Trophoblast cell (in vitro differentiated cells and primary cell): ENCODE results near the gene CPNE9.

Experiments used
- DNase-seq, 2 donors: peaks; one replicate each; pipeline ENCODE4 v3.0.0-alpha.2; 2016
- H2AFZ ChIP-seq: 2 replicates; pipeline ENCODE4 v1.6.1; 2013; ENCODE audit warnings: low read length, moderate library complexity, mild to moderate bottlenecking; ENCODE audit not compliant: insufficient read depth, poor library complexity
- H2AK5ac ChIP-seq: 2 replicates; pipeline ENCODE4 v1.6.1; 2013; ENCODE audit warnings: mild to moderate bottlenecking, low read length
- H2BK120ac ChIP-seq: 2 replicates; pipeline ENCODE4 v1.6.1; 2013; ENCODE audit warnings: low read length, mild to moderate bottlenecking, moderate library complexity; ENCODE audit not compliant: insufficient read depth, poor library complexity
- H2BK12ac ChIP-seq: 2 replicates; pipeline ENCODE4 v1.6.1; 2013; ENCODE audit warnings: mild to moderate bottlenecking, low read length, moderate library complexity
- H2BK5ac ChIP-seq: 2 replicates; pipeline ENCODE4 v1.6.1; 2013; ENCODE audit warnings: low read length, low read depth, moderate library complexity, mild to moderate bottlenecking; ENCODE audit not compliant: poor library complexity
- H3K14ac ChIP-seq: 2 replicates; pipeline ENCODE4 v1.6.1; 2013; ENCODE audit warnings: mild to moderate bottlenecking, low read length
- H3K18ac ChIP-seq: 2 replicates; pipeline ENCODE4 v1.6.1; 2013; ENCODE audit warnings: mild to moderate bottlenecking, low read length
- H3K23ac ChIP-seq: 2 replicates; pipeline ENCODE4 v1.6.1; 2013; ENCODE audit warnings: low read length
- H3K27ac ChIP-seq: 2 replicates; pipeline ENCODE4 v1.5.1; 2013; ENCODE audit warnings: low read depth, mild to moderate bottlenecking, inconsistent platforms, low read length, moderate library complexity
- H3K27me3 ChIP-seq: 2 replicates; pipeline ENCODE4 v1.6.1; 2013; ENCODE audit warnings: inconsistent platforms, mild to moderate bottlenecking, low read length, moderate library complexity; ENCODE audit not compliant: insufficient read depth
- H3K36me3 ChIP-seq, 2 experiments: 1 replicate in 1 of 2; 2 replicates in 1 of 2; pipeline ENCODE4 v1.6.1; 2013; ENCODE audit warnings: low read length in 2 of 2, mild to moderate bottlenecking in 2 of 2, moderate library complexity in 1 of 2; ENCODE audit not compliant: insufficient read depth in 2 of 2, control insufficient read depth in 1 of 2
- H3K4ac ChIP-seq: 2 replicates; pipeline ENCODE4 v1.6.1; 2013; ENCODE audit warnings: low read depth, mild to moderate bottlenecking, low read length, moderate library complexity
- H3K4me1 ChIP-seq, 2 experiments: 1 replicate in 1 of 2; 2 replicates in 1 of 2; pipeline ENCODE4 v1.6.1; 2013; ENCODE audit warnings: low read length in 2 of 2, mild to moderate bottlenecking in 2 of 2, moderate library complexity in 1 of 2; ENCODE audit not compliant: insufficient read depth in 2 of 2, control insufficient read depth in 1 of 2
- H3K4me2 ChIP-seq: 2 replicates; pipeline ENCODE4 v1.6.1; 2013; ENCODE audit warnings: inconsistent platforms, mild to moderate bottlenecking, low read length, moderate library complexity
- H3K4me3 ChIP-seq: 2 replicates; pipeline ENCODE4 v1.5.1; 2013; ENCODE audit warnings: mild to moderate bottlenecking, low read depth, low read length, inconsistent platforms
- H3K79me1 ChIP-seq: one replicate; pipeline ENCODE4 v1.6.1; 2013; ENCODE audit warnings: low read length
- H3K79me2 ChIP-seq: 2 replicates; pipeline ENCODE4 v1.6.1; 2013; ENCODE audit warnings: low read length, mild to moderate bottlenecking; ENCODE audit not compliant: control insufficient read depth, insufficient read depth, poor library complexity
- H3K9ac ChIP-seq: 2 replicates; pipeline ENCODE4 v1.6.1; 2013; ENCODE audit warnings: mild to moderate bottlenecking, low read length
- H3K9me3 ChIP-seq: 2 replicates; pipeline ENCODE4 v1.6.1; 2013; ENCODE audit warnings: low read depth, mild to moderate bottlenecking, control low read depth, inconsistent platforms, low read length; ENCODE audit not compliant: insufficient read depth
- H4K12ac ChIP-seq: 2 replicates; pipeline ENCODE4 v1.6.1; 2013; ENCODE audit warnings: low read depth, mild to moderate bottlenecking, low read length, moderate library complexity
- H4K8ac ChIP-seq: 2 replicates; pipeline ENCODE4 v1.6.1; 2013; ENCODE audit warnings: low read depth, mild to moderate bottlenecking, low read length, moderate library complexity
- H4K91ac ChIP-seq: one replicate; pipeline ENCODE4 v1.6.1; 2013; ENCODE audit warnings: low read depth, mild to moderate bottlenecking, low read length, moderate library complexity
- WGBS: extraction: QIAGEN DNeasy Blood & Tissue Kit; methylation state at CpG from one replicate; pipeline ENCODE4 v1.1.7; 2013; ENCODE audit warnings: missing lambda C conversion rate; ENCODE audit not compliant: insufficient read length, insufficient coverage; ENCODE audit errors: extremely low coverage; 5-methylcytosine and 5-hydroxymethylcytosine counted together

The CPNE9 gene

DNA sequence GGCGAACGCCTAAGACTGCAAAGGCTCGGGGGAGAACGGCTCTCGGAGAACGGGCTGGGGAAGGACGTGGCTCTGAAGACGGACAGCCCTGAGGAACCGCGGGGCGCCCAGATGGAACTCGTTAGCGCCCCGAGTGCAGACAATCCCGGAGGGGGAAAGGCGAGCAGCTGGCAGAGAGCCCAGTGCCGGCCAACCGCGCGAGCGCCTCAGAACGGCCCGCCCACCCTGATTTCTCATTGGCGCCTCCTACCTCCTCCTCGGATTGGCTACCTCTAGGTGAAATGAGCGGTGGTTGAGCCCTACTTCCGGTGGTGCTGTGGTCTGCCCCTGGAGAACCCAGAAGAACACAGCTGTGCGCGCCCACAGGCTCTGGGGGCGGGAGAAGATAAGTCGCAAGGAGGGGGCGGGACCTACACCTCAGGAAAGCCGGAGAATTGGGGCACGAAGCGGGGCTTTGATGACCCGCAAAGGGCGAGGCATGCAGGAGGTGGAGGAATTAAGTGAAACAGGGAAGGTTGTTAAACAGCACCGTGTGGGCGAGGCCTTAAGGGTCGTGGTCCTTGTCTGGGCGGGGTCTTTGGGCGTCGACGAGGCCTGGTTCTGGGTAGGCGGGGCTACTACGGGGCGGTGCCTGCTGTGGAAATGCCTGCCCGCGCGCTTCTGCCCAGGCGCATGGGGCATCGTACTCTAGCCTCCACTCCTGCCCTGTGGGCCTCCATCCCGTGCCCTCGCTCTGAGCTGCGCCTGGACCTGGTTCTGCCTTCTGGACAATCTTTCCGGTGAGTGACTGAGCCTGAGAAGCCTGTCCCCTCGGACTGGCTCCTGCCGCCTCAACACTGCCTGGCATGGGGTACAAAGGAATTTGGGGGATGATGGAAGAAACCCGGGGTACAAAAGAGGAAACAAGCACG lies 46.3 kb downstream of the CPNE9 start, which contains the start of gene OGG1:
Gene OGG1 (plus strand): TSS at position 308 of the 911 bp plus-strand sequence. CDS start 335 bp downstream, at position 643.
- H3K18ac ChIP-seq = peak within 1 kb of the TSS; percentile 82
- peak within 1 kb of the TSS; percentile 50 for H4K91ac ChIP-seq
- H2BK5ac ChIP-seq = peak within 1 kb of the TSS; percentile 44
- peak within 1 kb of the TSS; percentile 94 for H2AFZ ChIP-seq
- H4K8ac ChIP-seq = peak within 1 kb of the TSS; percentile 84
- H3K14ac ChIP-seq = peak within 1 kb of the TSS; percentile 74
- no peak within 1 kb of the TSS for H2AK5ac ChIP-seq
- H3K79me2 ChIP-seq = peaks cover 3% of the 10 kb centered on the region
- no peaks in the 10 kb centered on the region for H3K27me3 ChIP-seq
- DNase-seq = peak; percentile 97 to 98
- peak within 1 kb of the TSS; percentile 84 for H3K4me3 ChIP-seq
- H4K12ac ChIP-seq = peak within 1 kb of the TSS; percentile 59
- peak within 1 kb of the TSS; percentile 81 for H3K27ac ChIP-seq
- no peak within 1 kb of the TSS for H3K23ac ChIP-seq
- peaks cover 7% of the 10 kb centered on the region for H3K79me1 ChIP-seq
- peak within 1 kb of the TSS; percentile 96 for H3K4me2 ChIP-seq
- H2BK120ac ChIP-seq = peak within 1 kb of the TSS; percentile 62
- no peaks in the 10 kb centered on the region for H3K9me3 ChIP-seq
- H3K9ac ChIP-seq = peak within 1 kb of the TSS; percentile 95
- H3K4ac ChIP-seq = peak within 1 kb of the TSS; percentile 41
- peaks cover 5 to 7% of the 10 kb centered on the region in 2 experiments for H3K4me1 ChIP-seq
- no CpG with 5 or more reads among the region's 60 CpGs for WGBS
- no peak within 1 kb of the TSS for H2BK12ac ChIP-seq
- peaks cover 37 to 43% of the 10 kb centered on the region in 2 experiments for H3K36me3 ChIP-seq

DNA sequence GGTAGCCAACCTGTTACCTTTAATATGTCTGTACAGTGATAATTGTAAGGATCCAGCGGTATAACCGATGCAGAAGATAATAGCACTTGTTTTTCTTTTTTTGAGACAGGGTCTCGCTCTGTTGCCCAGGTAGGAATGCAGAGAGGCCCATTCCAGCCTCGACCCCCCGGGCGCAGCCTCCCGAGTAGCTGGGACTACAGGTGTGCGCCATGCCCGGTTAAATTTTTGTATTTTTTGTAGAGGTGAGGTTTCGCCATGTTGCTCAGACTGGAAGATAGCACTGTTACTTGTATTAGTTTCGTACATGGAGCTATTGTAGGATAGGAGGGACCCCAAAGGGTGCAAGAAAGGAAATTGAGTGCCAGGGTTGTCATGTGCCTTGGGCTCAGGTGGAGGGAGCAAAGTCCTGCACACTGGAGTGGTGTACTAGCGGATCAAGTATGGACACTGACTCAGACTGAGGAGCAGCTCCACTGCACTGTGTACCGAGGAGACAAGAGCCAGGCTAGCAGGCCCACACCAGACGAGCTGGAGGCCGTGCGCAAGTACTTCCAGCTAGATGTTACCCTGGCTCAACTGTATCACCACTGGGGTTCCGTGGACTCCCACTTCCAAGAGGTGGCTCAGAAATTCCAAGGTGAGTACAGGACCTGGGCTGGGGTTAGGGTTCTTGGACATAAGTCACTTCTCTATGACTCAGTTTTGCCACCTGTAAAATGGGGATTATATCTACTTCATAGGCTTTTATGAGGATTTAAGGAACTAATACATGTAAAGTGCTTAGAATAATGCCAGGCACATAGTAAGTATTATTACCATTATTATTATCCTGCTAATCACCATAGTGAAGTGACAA lies 47.2 kb downstream of the CPNE9 start:
- H2BK5ac ChIP-seq = no peak overlapping the region
- H2BK12ac ChIP-seq = no peak overlapping the region
- peak overlapping the region; percentile 69 for H3K4me2 ChIP-seq
- no peak overlapping the region for H2AK5ac ChIP-seq
- no peak overlapping the region for H3K27ac ChIP-seq
- peaks cover 5 to 7% of the 10 kb centered on the region in 2 experiments for H3K4me1 ChIP-seq
- H4K12ac ChIP-seq = no peak overlapping the region
- H2BK120ac ChIP-seq = no peak overlapping the region
- H3K14ac ChIP-seq = no peak overlapping the region
- H3K79me2 ChIP-seq = peaks cover 3% of the 10 kb centered on the region
- DNase-seq = no peak
- WGBS = no CpG with 5 or more reads among the region's 17 CpGs
- no peaks in the 10 kb centered on the region for H3K27me3 ChIP-seq
- peaks cover 29 to 34% of the 10 kb centered on the region in 2 experiments for H3K36me3 ChIP-seq
- H4K91ac ChIP-seq = peak overlapping the region; percentile 36
- H2AFZ ChIP-seq = peak overlapping the region; percentile 79
- H3K79me1 ChIP-seq = peaks cover 7% of the 10 kb centered on the region
- no peak overlapping the region for H3K23ac ChIP-seq
- H3K4ac ChIP-seq = no peak overlapping the region
- H3K18ac ChIP-seq = no peak overlapping the region
- no peaks in the 10 kb centered on the region for H3K9me3 ChIP-seq
- no peak overlapping the region for H4K8ac ChIP-seq
- peak overlapping the region; percentile 72 for H3K4me3 ChIP-seq
- H3K9ac ChIP-seq = no peak overlapping the region

DNA sequence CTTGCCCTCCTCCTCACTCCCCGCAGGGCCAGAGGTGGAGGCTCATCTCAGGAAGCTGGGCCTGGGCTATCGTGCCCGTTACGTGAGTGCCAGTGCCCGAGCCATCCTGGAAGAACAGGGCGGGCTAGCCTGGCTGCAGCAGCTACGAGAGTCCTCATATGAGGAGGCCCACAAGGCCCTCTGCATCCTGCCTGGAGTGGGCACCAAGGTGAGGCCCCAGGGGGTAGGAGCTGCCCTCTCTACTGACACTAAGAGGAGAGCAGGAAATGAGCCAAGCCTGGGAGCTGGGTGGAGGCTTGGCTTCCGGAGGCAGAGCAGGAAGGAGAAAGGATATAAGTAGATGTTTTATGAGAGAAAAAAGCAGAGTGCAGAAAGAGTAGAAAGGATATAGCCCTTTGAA lies 51.0 kb downstream of the CPNE9 start:
- Histone ChIP-seq H4K8ac (no peak overlapping the region), H3K4ac (no peak overlapping the region), H3K79me1 (peaks cover 4% of the 10 kb centered on the region), H4K91ac (no peak overlapping the region), H2BK120ac (no peak overlapping the region), H3K9me3 (no peaks in the 10 kb centered on the region), H3K4me2 (no peak overlapping the region), H3K79me2 (no peaks in the 10 kb centered on the region), H3K36me3 (peaks cover 28 to 32% of the 10 kb centered on the region in 2 experiments), H3K4me3 (no peak overlapping the region), H3K9ac (no peak overlapping the region), H3K23ac (no peak overlapping the region), H4K12ac (no peak overlapping the region), H3K27me3 (no peaks in the 10 kb centered on the region), H2BK12ac (no peak overlapping the region), H3K14ac (no peak overlapping the region), H2AFZ (no peak overlapping the region), H2AK5ac (no peak overlapping the region), H2BK5ac (no peak overlapping the region), H3K27ac (no peak overlapping the region), H3K18ac (no peak overlapping the region), H3K4me1 (peaks cover 3 to 5% of the 10 kb centered on the region in 2 experiments)
- DNase-seq = no peak
- no CpG with 5 or more reads among the region's 8 CpGs for WGBS

DNA sequence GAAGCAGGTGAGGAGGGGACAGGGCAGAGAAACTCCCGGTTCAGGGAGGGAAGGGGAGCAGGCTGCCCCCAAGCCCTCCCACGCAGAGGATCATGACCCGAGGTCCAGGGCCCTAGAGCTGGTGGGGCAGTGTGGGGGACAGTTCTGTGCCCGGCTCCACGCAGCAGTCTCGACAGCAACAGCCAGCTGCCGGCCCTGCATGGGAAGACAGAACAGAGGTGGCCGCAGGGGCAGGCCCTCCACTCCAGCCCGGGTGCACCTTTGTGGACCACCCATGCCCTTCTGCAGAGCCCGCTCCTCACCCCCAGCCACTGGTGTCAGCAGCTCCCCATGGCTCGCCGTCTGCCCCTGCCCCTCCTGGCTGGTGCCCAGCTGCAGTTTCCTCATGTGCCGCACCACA lies 53.8 kb downstream of the CPNE9 start:
- DNase-seq = no peak
- no CpG with 5 or more reads among the region's 13 CpGs for WGBS
- no peak overlapping the region for H3K4me2 ChIP-seq
- H2AK5ac ChIP-seq = no peak overlapping the region
- H3K79me1 ChIP-seq = no peaks in the 10 kb centered on the region
- H4K8ac ChIP-seq = no peak overlapping the region
- peaks cover 22 to 25% of the 10 kb centered on the region in 2 experiments for H3K36me3 ChIP-seq
- no peak overlapping the region for H3K9ac ChIP-seq
- no peak overlapping the region for H2BK5ac ChIP-seq
- no peak overlapping the region for H3K27ac ChIP-seq
- no peaks in the 10 kb centered on the region for H3K27me3 ChIP-seq
- H4K12ac ChIP-seq = no peak overlapping the region
- H2AFZ ChIP-seq = no peak overlapping the region
- H4K91ac ChIP-seq = no peak overlapping the region
- no peaks in the 10 kb centered on the region for H3K9me3 ChIP-seq
- H3K14ac ChIP-seq = no peak overlapping the region
- no peak overlapping the region for H2BK120ac ChIP-seq
- no peak overlapping the region for H3K4me3 ChIP-seq
- no peaks in the 10 kb centered on the region for H3K4me1 ChIP-seq
- H2BK12ac ChIP-seq = no peak overlapping the region
- H3K4ac ChIP-seq = no peak overlapping the region
- no peaks in the 10 kb centered on the region for H3K79me2 ChIP-seq
- no peak overlapping the region for H3K23ac ChIP-seq
- no peak overlapping the region for H3K18ac ChIP-seq
